OCI-LY7 (cell line): ENCODE measurements around the gene RAD51B.

ENCODE experiments used
- CTCF ChIP-seq: fragments of 200-600 bp; sonication (generic); conservative IDR thresholded peaks from 2 replicates; pipeline ENCODE4 v1.5.1; 2014; ENCODE audit warnings: mild to moderate bottlenecking, antibody characterized with exemption, low read length, moderate library complexity, mixed read lengths
- EZH2phosphoT487 ChIP-seq: fragments of 200-600 bp; sonication (generic); IDR thresholded peaks from 2 replicates; pipeline ENCODE4 v1.6.1; 2018; ENCODE audit warnings: low read depth, borderline replicate concordance, mild to moderate bottlenecking, mixed run types, antibody characterized with exemption, low read length, moderate library complexity, mixed read lengths

GRCh38 chr14:68638141-68638999 is 818.8 kb downstream of the RAD51B start:
- no peak for TF ChIP-seq CTCF
- no peak for TF ChIP-seq EZH2phosphoT487
